Measurements from ENCODE around the gene SYPL1.

- TF ChIP-seq CTCF (IDR thresholded peaks at IDR 0.05) (no peak), POLR2A (IDR thresholded peaks at IDR 0.05) (no peak), POLR2AphosphoS5 (IDR thresholded peaks at IDR 0.05; ENCODE audit: insufficient read depth in 1 of 2, low read depth in 1 of 2) (no peak)
Observed at GRCh38 chr7:106070201-106070551, 41.9 kb downstream of the SYPL1 start.

All from vagina (tissue), 2 donors.